HepG2 (cell line): ENCODE results near the gene JPH4. TPM values are rescaled to one million over a fixed set of nuclear protein-coding genes. Genes with fewer than 3 reads are reported as not detected.
A peak's percentile ranks its signal among the peaks of the same experiment; 100 is the strongest.

Experiments used
- EZH2 ChIP-seq: conservative IDR thresholded peaks from 2 replicates; pipeline ENCODE4 v1.6.1; 2012; ENCODE audit warnings: mild to moderate bottlenecking, low read depth, low read length, moderate library complexity
- FOXP4 ChIP-seq: sonication (generic); formaldehyde crosslinking; IDR thresholded peaks from 2 replicates; pipeline ENCODE4 v1.4.0; 2020; ENCODE audit warnings: missing genetic modification reagents
- GATA4 ChIP-seq: sonication (generic); IDR thresholded peaks from 2 replicates; pipeline ENCODE4 v1.6.1; 2016; ENCODE audit warnings: antibody characterized with exemption, low read depth, borderline replicate concordance
- GATAD1 ChIP-seq: IDR thresholded peaks from 2 replicates; pipeline ENCODE4 v1.6.1; 2016; ENCODE audit warnings: missing genetic modification reagents, missing compliant biosample characterization
- HNF1A ChIP-seq, 2 experiments: sonication (generic) in 1 of 2; formaldehyde crosslinking in 1 of 2; IDR thresholded peaks; 2 replicates each; pipeline versions ENCODE4 v1.4.0 to v1.6.1; 2016 to 2020; ENCODE audit warnings: borderline replicate concordance in 1 of 2, low read depth in 1 of 2, mild to moderate bottlenecking in 1 of 2, missing genetic modification reagents in 1 of 2
- KAT8 ChIP-seq: IDR thresholded peaks from 2 replicates; pipeline ENCODE4 v1.6.1; 2016; ENCODE audit warnings: missing genetic modification reagents, missing compliant biosample characterization
- MED1 ChIP-seq: sonication (generic); formaldehyde crosslinking; IDR thresholded peaks from 2 replicates; pipeline ENCODE4 v1.4.0; 2020; ENCODE audit warnings: missing genetic modification reagents
- MNT ChIP-seq: fragments of 450-650 bp; IDR thresholded peaks from 2 replicates; pipeline ENCODE4 v1.6.1; 2016
- NFATC3 ChIP-seq: sonication (generic); formaldehyde crosslinking; IDR thresholded peaks from 2 replicates; pipeline ENCODE4 v1.5.1; 2020; ENCODE audit warnings: mild to moderate bottlenecking, missing genetic modification reagents
- NFYB ChIP-seq: sonication (generic); formaldehyde crosslinking; IDR thresholded peaks from 2 replicates; pipeline ENCODE4 v1.4.0; 2020; ENCODE audit warnings: missing genetic modification reagents
- SETDB1 ChIP-seq: sonication (generic); formaldehyde crosslinking; IDR thresholded peaks from 2 replicates; pipeline ENCODE4 v1.5.1; 2020; ENCODE audit warnings: missing genetic modification reagents, mild to moderate bottlenecking, borderline replicate concordance
- XBP1 ChIP-seq: sonication (generic); formaldehyde crosslinking; IDR thresholded peaks from 2 replicates; pipeline ENCODE4 v1.5.0; 2020; ENCODE audit warnings: missing genetic modification reagents
- ZNF101 ChIP-seq: sonication (generic); formaldehyde crosslinking; IDR thresholded peaks from 2 replicates; pipeline ENCODE4 v1.4.0; 2020; ENCODE audit warnings: mild to moderate bottlenecking, low read depth, missing genetic modification reagents, borderline replicate concordance
- ZNF567 ChIP-seq: sonication (generic); formaldehyde crosslinking; IDR thresholded peaks from 2 replicates; pipeline ENCODE4 v1.8.1; 2023; ENCODE audit warnings: mild to moderate bottlenecking, missing genetic modification reagents, borderline replicate concordance
- polyA plus RNA-seq, 8 experiments: library from polyadenylated mRNA; depleted of rRNA in 3 of 8; stranded (reverse) in 7 of 8; unstranded in 1 of 8; fragments of >200 nt; fragmentation: Illumina TruSeq in 4 of 8; extraction: Trizol in 4 of 8; gene quantifications; 2 replicates each; pipeline versions ENCODE4 v1.2.1 to v1.2.3, GENCODE V29; 2011 to 2016; ENCODE audit warnings: low read depth in 4 of 8, missing spikeins in 1 of 8, mixed read lengths in 1 of 8; ENCODE audit not compliant: insufficient read depth in 1 of 8
- total RNA-seq, 5 experiments: library from RNA; depleted of rRNA; stranded (reverse); fragments of >200 nt; fragmentation: Illumina TruSeq; extraction: Trizol; gene quantifications; 2 replicates each; pipeline ENCODE4 v1.2.3, GENCODE V29; 2016; ENCODE audit warnings: low read depth in 1 of 5
- TF ChIP-seq, protein P1 (sequence below): sonication (generic); formaldehyde crosslinking; IDR thresholded peaks from 2 replicates; pipeline ENCODE4 v1.5.0; 2020; ENCODE audit warnings: missing genetic modification reagents, mild to moderate bottlenecking, borderline replicate concordance

JPH4 gene
- total and polyA plus RNA-seq, 2 of the 13 experiments (the other 11 are each of a cell fraction or from before 2014, with no cell fraction given) = 0.08 to 0.22 TPM

DNA sequence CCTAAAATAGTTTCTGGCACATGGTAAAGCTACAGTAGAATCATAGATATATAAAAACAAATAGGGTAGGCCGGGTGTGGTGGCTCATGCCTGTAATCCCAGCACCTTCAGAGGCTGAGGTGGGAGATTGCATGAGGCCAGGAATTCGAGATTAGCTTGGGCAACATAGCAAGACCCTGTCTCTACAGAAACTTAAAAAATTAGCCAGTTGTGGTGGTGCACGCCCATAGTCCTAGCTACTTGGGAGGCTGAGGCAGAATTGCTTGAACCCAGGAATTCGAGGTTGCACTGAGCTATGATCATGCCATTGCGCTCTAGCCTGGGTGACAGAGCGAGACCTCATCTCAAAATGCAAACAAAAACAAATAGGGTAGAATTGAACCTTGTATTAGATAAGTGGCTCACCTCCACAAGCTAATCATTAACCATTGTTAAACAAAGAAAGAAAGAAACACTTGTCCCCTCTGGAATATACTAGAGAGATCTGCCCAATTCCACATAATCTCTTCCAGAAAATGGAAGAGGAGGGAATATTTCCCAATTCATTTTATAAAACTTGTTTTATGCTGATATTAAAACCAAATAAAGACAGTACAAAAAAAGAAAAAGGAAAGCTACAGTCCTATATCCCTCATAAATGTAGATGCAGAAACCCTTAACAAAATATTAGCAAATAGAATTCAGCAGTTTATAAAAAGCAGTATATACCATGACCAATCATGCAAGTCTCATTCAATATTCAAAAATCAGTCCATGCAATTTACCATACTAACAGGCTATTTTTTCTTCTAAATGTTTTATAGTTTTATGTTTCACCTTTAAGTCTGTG is 34.9 kb upstream of the JPH4 start (continued):
- TF ChIP-seq MNT (no peak), HNF1A (IDR thresholded peaks at IDR 0.05; ENCODE audit: low read depth) (peak; percentile 100), HNF1A (CRISPR knock-in tag; IDR thresholded peaks at IDR 0.05; ENCODE audit: borderline replicate concordance) (peak; percentile 100), NFYB (CRISPR knock-in tag) (no peak), SETDB1 (CRISPR knock-in tag) (no peak), MED1 (CRISPR knock-in tag) (peak; percentile 85), EZH2 (no peak), GATAD1 (peak; percentile 77; the same call in 1 of the 2 replicates), KAT8 (peak; percentile 71), ZNF101 (no peak), GATA4 (peak; percentile 75; the same call in 1 of the 2 replicates), XBP1 (CRISPR knock-in tag) (peak; percentile 80; the same call in 1 of the 2 replicates), ZNF567 (CRISPR knock-in tag) (peak; percentile 88; the same call in 1 of the 2 replicates), NFATC3 (CRISPR knock-in tag) (peak; percentile 72; the same call in 1 of the 2 replicates), FOXP4 (CRISPR knock-in tag) (peak; percentile 96)
- TF ChIP-seq, protein P1, sequence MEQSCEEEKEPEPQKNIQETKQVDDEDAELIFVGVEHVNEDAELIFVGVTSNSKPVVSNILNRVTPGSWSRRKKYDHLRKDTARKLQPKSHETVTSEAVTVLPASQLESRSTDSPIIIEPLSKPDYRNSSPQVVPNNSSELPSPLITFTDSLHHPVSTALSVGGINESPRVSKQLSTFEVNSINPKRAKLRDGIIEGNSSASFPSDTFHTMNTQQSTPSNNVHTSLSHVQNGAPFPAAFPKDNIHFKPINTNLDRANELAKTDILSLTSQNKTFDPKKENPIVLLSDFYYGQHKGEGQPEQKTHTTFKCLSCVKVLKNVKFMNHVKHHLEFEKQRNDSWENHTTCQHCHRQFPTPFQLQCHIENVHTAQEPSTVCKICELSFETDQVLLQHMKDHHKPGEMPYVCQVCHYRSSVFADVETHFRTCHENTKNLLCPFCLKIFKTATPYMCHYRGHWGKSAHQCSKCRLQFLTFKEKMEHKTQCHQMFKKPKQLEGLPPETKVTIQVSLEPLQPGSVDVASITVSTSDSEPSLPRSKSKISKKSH (CRISPR knock-in tag) = 0 out of 2 replicates have a peak, but pooled peaks have one; percentile 67
